ENCODE results near the gene ZNF776. TPM values are rescaled to one million over a fixed set of nuclear protein-coding genes. Genes with fewer than 3 reads are reported as not detected.
A peak's percentile ranks its signal among the peaks of the same experiment; 100 is the strongest.

Gene ZNF776
- total and polyA plus RNA-seq, 4 donors, result 2.9 to 33.8 (median 9.8) TPM

GRCh38 chr19:57803265-57803593 is 56.6 kb downstream of the ZNF776 start:
- TF ChIP-seq, protein P1, sequence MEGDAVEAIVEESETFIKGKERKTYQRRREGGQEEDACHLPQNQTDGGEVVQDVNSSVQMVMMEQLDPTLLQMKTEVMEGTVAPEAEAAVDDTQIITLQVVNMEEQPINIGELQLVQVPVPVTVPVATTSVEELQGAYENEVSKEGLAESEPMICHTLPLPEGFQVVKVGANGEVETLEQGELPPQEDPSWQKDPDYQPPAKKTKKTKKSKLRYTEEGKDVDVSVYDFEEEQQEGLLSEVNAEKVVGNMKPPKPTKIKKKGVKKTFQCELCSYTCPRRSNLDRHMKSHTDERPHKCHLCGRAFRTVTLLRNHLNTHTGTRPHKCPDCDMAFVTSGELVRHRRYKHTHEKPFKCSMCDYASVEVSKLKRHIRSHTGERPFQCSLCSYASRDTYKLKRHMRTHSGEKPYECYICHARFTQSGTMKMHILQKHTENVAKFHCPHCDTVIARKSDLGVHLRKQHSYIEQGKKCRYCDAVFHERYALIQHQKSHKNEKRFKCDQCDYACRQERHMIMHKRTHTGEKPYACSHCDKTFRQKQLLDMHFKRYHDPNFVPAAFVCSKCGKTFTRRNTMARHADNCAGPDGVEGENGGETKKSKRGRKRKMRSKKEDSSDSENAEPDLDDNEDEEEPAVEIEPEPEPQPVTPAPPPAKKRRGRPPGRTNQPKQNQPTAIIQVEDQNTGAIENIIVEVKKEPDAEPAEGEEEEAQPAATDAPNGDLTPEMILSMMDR (IDR thresholded peaks at IDR 0.05; ENCODE audit: control extremely low read depth, extremely low read depth), result no peak
- WGBS, 2 donors, result 4 to 11% methylated on average over 6 of the region's 6 CpGs
- H3K9ac ChIP-seq (ENCODE audit: insufficient read depth in 1 of 2, low read length in 2 of 2), result peak overlapping the region; percentile 59 to 83
- H3K27me3 ChIP-seq (ENCODE audit: control insufficient read depth in 3 of 3, insufficient read depth in 3 of 3, low read length in 2 of 3), result no peaks in the 10 kb centered on the region
- ATAC-seq (ENCODE audit: insufficient read depth, low FRiP score) (no peak), DNase-seq (peak in 1 of 3 donors; percentile 76)
- peak overlapping the region in 1 of 2 donors; percentile 89 for H3K27ac ChIP-seq (ENCODE audit: low read depth in 1 of 2, low read length in 1 of 2)
- peaks cover 0 to 9% (median 3%) of the 10 kb centered on the region in 4 donors for H3K36me3 ChIP-seq (ENCODE audit: control insufficient read depth in 4 of 4, insufficient read depth in 4 of 4, low read length in 4 of 4)
- H3K4me3 ChIP-seq, result no peak overlapping the region
- peaks cover 0 to 19% (median 4%) of the 10 kb centered on the region in 5 donors for H3K4me1 ChIP-seq (ENCODE audit: control insufficient read depth in 5 of 5, insufficient read depth in 5 of 5, low read length in 5 of 5)
- H3K9me3 ChIP-seq (ENCODE audit: control insufficient read depth in 4 of 4, insufficient read depth in 3 of 4, low read length in 3 of 4), result peaks cover 0 to 4% (median 0%) of the 10 kb centered on the region in 4 donors

GRCh38 chr19:57803594-57804325 is 57.1 kb downstream of the ZNF776 start:
- TF ChIP-seq, protein P1 (IDR thresholded peaks at IDR 0.05; ENCODE audit: control extremely low read depth, extremely low read depth), result no peak

GRCh38 chr19:57807541-57807940 is 60.9 kb downstream of the ZNF776 start:
- Histone ChIP-seq H3K36me3 (ENCODE audit: control insufficient read depth in 4 of 4, insufficient read depth in 4 of 4, low read length in 4 of 4) (peaks cover 4 to 22% (median 10%) of the 10 kb centered on the region in 4 donors), H3K27ac (ENCODE audit: low read depth in 1 of 2, low read length in 1 of 2) (no peak overlapping the region), H3K4me3 (no peak overlapping the region), H3K9ac (ENCODE audit: insufficient read depth in 1 of 2, low read length in 2 of 2) (no peak overlapping the region), H3K9me3 (ENCODE audit: control insufficient read depth in 4 of 4, insufficient read depth in 3 of 4, low read length in 3 of 4) (peaks cover 0 to 5% (median 0%) of the 10 kb centered on the region in 4 donors), H3K4me1 (ENCODE audit: control insufficient read depth in 5 of 5, insufficient read depth in 5 of 5, low read length in 5 of 5) (peaks cover 0 to 19% (median 4%) of the 10 kb centered on the region in 5 donors), H3K27me3 (ENCODE audit: control insufficient read depth in 3 of 3, insufficient read depth in 3 of 3, low read length in 2 of 3) (no peaks in the 10 kb centered on the region)
- DNase-seq, result no peak
- TF ChIP-seq, protein P1 (IDR thresholded peaks at IDR 0.05; ENCODE audit: control extremely low read depth, extremely low read depth), result no peak
- no peak for ATAC-seq (ENCODE audit: insufficient read depth, low FRiP score)
- 90 to 95% methylated on average over 2 of the region's 2 CpGs for WGBS, 2 donors

More at GRCh38 chr19:57803594-57804325, 57.1 kb downstream of the ZNF776 start:
- H3K36me3 ChIP-seq (ENCODE audit: control insufficient read depth in 4 of 4, insufficient read depth in 4 of 4, low read length in 4 of 4), result peaks cover 1 to 13% (median 5%) of the 10 kb centered on the region in 4 donors
- 6 to 10% methylated on average over 19 of the region's 19 CpGs for WGBS, 2 donors
- no peak for ATAC-seq (ENCODE audit: insufficient read depth, low FRiP score)
- peaks cover 0 to 19% (median 4%) of the 10 kb centered on the region in 5 donors for H3K4me1 ChIP-seq (ENCODE audit: control insufficient read depth in 5 of 5, insufficient read depth in 5 of 5, low read length in 5 of 5)
- peak; percentile 66 to 78 (median 73) for DNase-seq
- H3K27me3 ChIP-seq (ENCODE audit: control insufficient read depth in 3 of 3, insufficient read depth in 3 of 3, low read length in 2 of 3), result no peaks in the 10 kb centered on the region
- H3K27ac ChIP-seq (ENCODE audit: low read depth in 1 of 2, low read length in 1 of 2), result peak overlapping the region; percentile 11 to 89
- peak overlapping the region; percentile 50 for H3K4me3 ChIP-seq
- peaks cover 0 to 4% (median 0%) of the 10 kb centered on the region in 4 donors for H3K9me3 ChIP-seq (ENCODE audit: control insufficient read depth in 4 of 4, insufficient read depth in 3 of 4, low read length in 3 of 4)
- peak overlapping the region; percentile 59 to 83 for H3K9ac ChIP-seq (ENCODE audit: insufficient read depth in 1 of 2, low read length in 2 of 2)

Other genes starting within 250 kb of the ZNF776 start
- 10 to 100 TPM in 1 of 2 donors, 1 to 10 TPM in 1; 6.3 to 17.0 TPM for gene ZNF773, start 246.9 kb upstream of the ZNF776 start, total RNA-seq
- 1 to 10 TPM; 2.5 to 4.3 TPM for gene ZNF773, start 246.9 kb upstream of the ZNF776 start, polyA plus RNA-seq
- gene ZNF549, start 219.5 kb upstream of the ZNF776 start, total RNA-seq, result 10 to 100 TPM in 1 of 2 donors, 1 to 10 TPM in 1; 4.8 to 14.8 TPM
- gene ZNF549, start 219.5 kb upstream of the ZNF776 start, polyA plus RNA-seq, result 1 to 10 TPM; 1.7 to 2.4 TPM
- gene ZNF550, start 187.0 kb upstream of the ZNF776 start, total RNA-seq, result 10 to 100 TPM in 1 of 2 donors, 1 to 10 TPM in 1; 8.4 to 21.4 TPM
- 1 to 10 TPM; 2.0 to 3.0 TPM for gene ZNF550, start 187.0 kb upstream of the ZNF776 start, polyA plus RNA-seq
- gene ZNF416, start 167.9 kb upstream of the ZNF776 start, total RNA-seq, result 1 to 10 TPM; 4.2 to 4.6 TPM
- 1 to 10 TPM; 1.7 to 2.2 TPM for gene ZNF416, start 167.9 kb upstream of the ZNF776 start, polyA plus RNA-seq
- gene ZIK1, start 162.7 kb upstream of the ZNF776 start, total RNA-seq, result 10 to 100 TPM in 1 of 2 donors, 1 to 10 TPM in 1; 4.3 to 13.8 TPM
- gene ZIK1, start 162.7 kb upstream of the ZNF776 start, polyA plus RNA-seq, result 1 to 10 TPM; 1.0 to 2.7 TPM
- gene ZNF530, start 146.9 kb upstream of the ZNF776 start, total RNA-seq, result 1 to 10 TPM; 4.0 to 4.7 TPM
- 1 to 10 TPM; 1.5 to 2.1 TPM for gene ZNF530, start 146.9 kb upstream of the ZNF776 start, polyA plus RNA-seq
- 10 to 100 TPM; 17.7 to 33.2 TPM for gene ZNF134, start 132.6 kb upstream of the ZNF776 start, total RNA-seq
- gene ZNF134, start 132.6 kb upstream of the ZNF776 start, polyA plus RNA-seq, result 1 to 10 TPM; 3.6 to 8.2 TPM
- 10 to 100 TPM; 10.7 to 36.9 TPM for gene ZNF211, start 113.6 kb upstream of the ZNF776 start, total RNA-seq
- gene ZNF211, start 113.6 kb upstream of the ZNF776 start, polyA plus RNA-seq, result 1 to 10 TPM; 6.5 to 7.1 TPM
- gene ZSCAN4, start 77.9 kb upstream of the ZNF776 start, total RNA-seq, result under 1 TPM in 1 of 2 donors, not detected in 1; 0.21 TPM
- under 1 TPM; 0.07 to 0.14 TPM for gene ZSCAN4, start 77.9 kb upstream of the ZNF776 start, polyA plus RNA-seq
- gene ZNF551, start 64.8 kb upstream of the ZNF776 start, total RNA-seq, result 10 to 100 TPM in 1 of 2 donors, 1 to 10 TPM in 1; 8.7 to 12.0 TPM
- 1 to 10 TPM; 1.5 to 3.1 TPM for gene ZNF551, start 64.8 kb upstream of the ZNF776 start, polyA plus RNA-seq
- gene ZNF154, start 37.6 kb upstream of the ZNF776 start, total RNA-seq, result 10 to 100 TPM in 1 of 2 donors, 1 to 10 TPM in 1; 3.7 to 34.6 TPM
- 1 to 10 TPM; 1.2 to 1.9 TPM for gene ZNF154, start 37.6 kb upstream of the ZNF776 start, polyA plus RNA-seq
- 10 to 100 TPM in 1 of 2 donors, 1 to 10 TPM in 1; 9.7 to 17.1 TPM for gene ZNF671, start 19.2 kb upstream of the ZNF776 start, total RNA-seq
- gene ZNF671, start 19.2 kb upstream of the ZNF776 start, polyA plus RNA-seq, result 1 to 10 TPM; 2.4 to 4.8 TPM
- gene ZNF586, start 22.9 kb downstream of the ZNF776 start, total RNA-seq, result 10 to 100 TPM; 14.8 to 48.1 TPM
- 1 to 10 TPM; 4.8 to 7.4 TPM for gene ZNF586, start 22.9 kb downstream of the ZNF776 start, polyA plus RNA-seq
- 10 to 100 TPM; 15.1 to 44.1 TPM for gene ZNF552, start 68.1 kb downstream of the ZNF776 start, total RNA-seq
- 1 to 10 TPM; 5.9 to 7.2 TPM for gene ZNF552, start 68.1 kb downstream of the ZNF776 start, polyA plus RNA-seq
- 10 to 100 TPM; 15.5 to 31.7 TPM for gene ZNF587B, start 83.5 kb downstream of the ZNF776 start, total RNA-seq
- gene ZNF587B, start 83.5 kb downstream of the ZNF776 start, polyA plus RNA-seq, result 1 to 10 TPM; 4.0 to 7.3 TPM
- 10 to 100 TPM; 20.0 to 44.4 TPM for gene ZNF587, start 103.0 kb downstream of the ZNF776 start, total RNA-seq
- 10 to 100 TPM in 1 of 2 donors, 1 to 10 TPM in 1; 6.7 to 11.6 TPM for gene ZNF587, start 103.0 kb downstream of the ZNF776 start, polyA plus RNA-seq
- 10 to 100 TPM; 15.5 to 29.4 TPM for gene ZNF814, start 142.2 kb downstream of the ZNF776 start, total RNA-seq
- 1 to 10 TPM; 7.2 to 7.9 TPM for gene ZNF814, start 142.2 kb downstream of the ZNF776 start, polyA plus RNA-seq
- 10 to 100 TPM; 16.6 to 39.0 TPM for gene ZNF417, start 169.8 kb downstream of the ZNF776 start, total RNA-seq
- 1 to 10 TPM; 3.3 to 3.9 TPM for gene ZNF417, start 169.8 kb downstream of the ZNF776 start, polyA plus RNA-seq
- gene ZNF418, start 188.6 kb downstream of the ZNF776 start, total RNA-seq, result 10 to 100 TPM in 1 of 2 donors, 1 to 10 TPM in 1; 7.0 to 20.8 TPM
- 1 to 10 TPM; 1.9 to 2.5 TPM for gene ZNF418, start 188.6 kb downstream of the ZNF776 start, polyA plus RNA-seq
- gene ZNF256, start 200.9 kb downstream of the ZNF776 start, total RNA-seq, result 1 to 10 TPM; 4.9 to 8.1 TPM
- gene ZNF256, start 200.9 kb downstream of the ZNF776 start, polyA plus RNA-seq, result 1 to 10 TPM; 2.5 to 2.7 TPM
- 1 to 10 TPM; 1.2 to 1.3 TPM for gene C19orf18, start 227.7 kb downstream of the ZNF776 start, total RNA-seq
- 1 to 10 TPM in 1 of 2 donors, under 1 TPM in 1; 0.24 to 2.0 TPM for gene C19orf18, start 227.7 kb downstream of the ZNF776 start, polyA plus RNA-seq

Data from lung (tissue), 12 donors.